ENCODE data around the gene WSB1.

- TF ChIP-seq, protein P1, sequence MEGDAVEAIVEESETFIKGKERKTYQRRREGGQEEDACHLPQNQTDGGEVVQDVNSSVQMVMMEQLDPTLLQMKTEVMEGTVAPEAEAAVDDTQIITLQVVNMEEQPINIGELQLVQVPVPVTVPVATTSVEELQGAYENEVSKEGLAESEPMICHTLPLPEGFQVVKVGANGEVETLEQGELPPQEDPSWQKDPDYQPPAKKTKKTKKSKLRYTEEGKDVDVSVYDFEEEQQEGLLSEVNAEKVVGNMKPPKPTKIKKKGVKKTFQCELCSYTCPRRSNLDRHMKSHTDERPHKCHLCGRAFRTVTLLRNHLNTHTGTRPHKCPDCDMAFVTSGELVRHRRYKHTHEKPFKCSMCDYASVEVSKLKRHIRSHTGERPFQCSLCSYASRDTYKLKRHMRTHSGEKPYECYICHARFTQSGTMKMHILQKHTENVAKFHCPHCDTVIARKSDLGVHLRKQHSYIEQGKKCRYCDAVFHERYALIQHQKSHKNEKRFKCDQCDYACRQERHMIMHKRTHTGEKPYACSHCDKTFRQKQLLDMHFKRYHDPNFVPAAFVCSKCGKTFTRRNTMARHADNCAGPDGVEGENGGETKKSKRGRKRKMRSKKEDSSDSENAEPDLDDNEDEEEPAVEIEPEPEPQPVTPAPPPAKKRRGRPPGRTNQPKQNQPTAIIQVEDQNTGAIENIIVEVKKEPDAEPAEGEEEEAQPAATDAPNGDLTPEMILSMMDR (IDR thresholded peaks at IDR 0.05) = no peak
- no peak for TF ChIP-seq POLR2A (IDR thresholded peaks at IDR 0.05)
These were observed 19.4 kb downstream of the WSB1 start for GRCh38 chr17:27313301-27313700.

Data from lower leg skin (tissue), 3 donors.